GM19035 (cell line): ENCODE data around the gene RNFT1.
"Not testable (repeated sequence)": the region's sequence is repeated elsewhere in the genome, so short reads cannot be mapped to it uniquely, and the experiment has no call there.

Source experiments
- ATAC-seq: cut with Tn5 transposase; IDR thresholded peaks from one replicate; pipeline ENCODE4 v1.9.1; 2021; ENCODE audit not compliant: unreplicated experiment

RNFT1 gene, protein sequence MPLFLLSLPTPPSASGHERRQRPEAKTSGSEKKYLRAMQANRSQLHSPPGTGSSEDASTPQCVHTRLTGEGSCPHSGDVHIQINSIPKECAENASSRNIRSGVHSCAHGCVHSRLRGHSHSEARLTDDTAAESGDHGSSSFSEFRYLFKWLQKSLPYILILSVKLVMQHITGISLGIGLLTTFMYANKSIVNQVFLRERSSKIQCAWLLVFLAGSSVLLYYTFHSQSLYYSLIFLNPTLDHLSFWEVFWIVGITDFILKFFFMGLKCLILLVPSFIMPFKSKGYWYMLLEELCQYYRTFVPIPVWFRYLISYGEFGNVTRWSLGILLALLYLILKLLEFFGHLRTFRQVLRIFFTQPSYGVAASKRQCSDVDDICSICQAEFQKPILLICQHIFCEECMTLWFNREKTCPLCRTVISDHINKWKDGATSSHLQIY

DNA sequence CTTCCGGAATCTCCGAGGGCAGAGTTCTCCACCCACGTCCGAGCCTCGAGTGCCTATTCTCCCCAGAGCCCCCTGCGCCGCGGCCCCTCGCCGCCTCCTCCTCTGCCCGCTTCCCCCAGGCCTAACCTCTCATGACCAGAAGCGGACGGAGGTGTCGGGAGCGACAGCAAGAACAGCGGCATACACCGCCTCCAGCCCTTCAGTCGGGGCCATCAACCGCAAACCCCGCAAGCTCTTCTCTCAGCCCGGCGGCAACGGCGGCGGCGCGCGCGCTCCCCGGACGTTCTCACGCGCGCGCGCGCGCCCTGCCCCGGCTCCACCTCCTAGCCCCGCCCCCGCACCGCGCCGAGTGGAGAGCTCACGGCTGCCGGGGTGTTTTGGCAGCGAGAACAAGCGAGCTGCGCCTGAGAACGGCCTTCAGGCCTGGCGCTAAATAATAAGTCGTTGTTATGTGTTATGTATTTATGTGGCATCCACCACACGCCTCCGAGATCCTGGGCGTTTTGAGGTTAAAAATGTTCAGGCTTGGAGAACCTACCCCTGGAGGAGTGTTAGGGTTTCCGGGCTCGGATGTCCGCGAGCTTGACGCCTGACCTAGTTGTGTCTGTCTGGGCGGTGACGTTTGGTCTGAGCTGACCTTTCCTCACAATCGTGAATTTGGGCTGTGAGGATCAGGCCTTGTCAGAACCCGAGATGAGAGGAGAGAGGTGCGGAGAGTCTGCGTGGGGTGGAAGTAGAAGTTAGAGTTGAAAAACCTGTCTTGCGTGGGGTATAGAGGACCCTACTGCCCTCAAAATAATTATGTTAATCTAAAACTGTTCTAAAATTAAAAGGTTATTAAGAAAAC, at the start of gene RNFT1:
RNFT1 (minus strand) TSS at position 259 of the 847 bp plus-strand sequence; CDS start at position 182, 77 bp downstream.
- peak; percentile 88 for ATAC-seq

DNA sequence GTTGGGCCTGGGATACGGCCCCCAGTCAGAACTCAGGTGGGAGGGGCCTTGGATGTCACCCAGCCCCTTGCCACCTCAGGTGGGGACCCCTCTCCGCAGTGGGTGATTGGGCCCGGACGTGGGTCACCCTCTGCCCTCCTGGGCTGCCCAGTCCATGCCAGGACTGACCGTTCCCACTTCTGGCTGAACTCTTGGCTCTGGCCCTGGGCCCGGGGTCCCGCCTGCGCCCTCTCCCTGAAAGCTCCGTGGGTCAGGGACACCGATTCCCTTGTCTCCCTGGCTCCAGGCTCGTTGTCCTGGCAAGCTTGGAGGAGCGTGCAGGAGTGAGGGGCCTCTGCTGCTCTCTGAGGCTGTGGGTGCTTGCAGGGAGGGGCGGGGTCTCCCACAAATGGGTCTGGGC, 44.8 kb upstream of the RNFT1 start:
- not testable (repeated sequence) for ATAC-seq

DNA sequence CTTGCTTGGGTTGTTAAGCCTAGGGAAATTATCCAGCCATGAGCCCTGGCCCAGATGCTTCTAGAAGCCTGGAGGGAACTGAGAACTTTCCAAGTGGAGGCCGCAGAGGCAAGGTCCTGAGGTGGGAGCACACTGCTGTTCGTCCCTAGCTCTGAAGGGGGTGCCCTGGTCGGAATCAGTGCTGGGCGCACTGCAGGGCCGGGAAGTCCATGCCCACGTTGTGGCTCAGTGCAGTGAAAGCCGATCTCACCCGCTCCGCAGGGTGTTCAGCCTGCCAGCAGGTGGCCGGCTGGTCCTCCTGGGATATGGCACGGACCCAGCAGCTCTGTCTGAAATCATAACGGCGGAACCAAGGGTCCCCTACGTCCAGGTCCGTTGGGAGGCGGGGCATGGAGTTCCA, 43.8 kb upstream of the RNFT1 start:
- not testable (repeated sequence) for ATAC-seq

DNA sequence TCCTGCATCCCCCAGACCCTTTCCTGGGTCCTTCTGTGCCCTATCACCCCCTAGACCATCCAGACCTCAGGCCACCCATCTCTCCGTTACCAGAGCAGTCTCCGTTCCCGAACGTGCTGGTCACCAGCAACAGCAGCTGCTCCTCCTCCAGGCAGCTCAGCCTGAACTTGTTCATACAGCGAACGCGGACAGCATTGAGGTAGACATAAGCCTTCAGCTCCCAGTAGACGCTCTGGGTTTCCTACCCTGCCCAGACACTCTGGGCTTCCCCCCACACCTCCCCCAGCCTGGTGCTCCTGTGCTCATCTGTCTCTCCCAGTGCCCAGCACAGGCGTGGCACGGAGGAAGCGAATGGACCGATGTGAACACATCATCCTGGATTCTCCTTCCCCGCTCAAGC, 41.6 kb upstream of the RNFT1 start:
- ATAC-seq: no peak

DNA sequence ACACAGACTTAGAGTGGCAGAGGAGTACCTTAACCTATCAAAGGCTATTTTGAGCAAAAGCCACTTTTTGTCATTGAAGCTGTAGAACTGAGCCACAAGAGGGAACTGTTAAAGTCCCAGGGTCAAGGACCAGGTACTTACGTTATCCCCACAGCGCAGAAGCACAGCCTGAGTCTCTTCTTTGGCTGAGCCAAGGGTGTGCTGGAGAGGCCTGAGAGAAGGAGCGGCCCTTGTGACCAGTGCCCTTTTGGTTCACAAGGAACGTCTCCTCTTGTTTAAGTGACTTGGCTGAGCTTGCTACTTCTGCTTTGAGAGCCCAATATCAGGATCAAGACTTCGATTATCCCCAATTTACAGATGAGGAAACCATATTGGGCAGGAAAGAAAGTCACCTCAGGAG, 40.0 kb upstream of the RNFT1 start:
- not testable (repeated sequence) for ATAC-seq

DNA sequence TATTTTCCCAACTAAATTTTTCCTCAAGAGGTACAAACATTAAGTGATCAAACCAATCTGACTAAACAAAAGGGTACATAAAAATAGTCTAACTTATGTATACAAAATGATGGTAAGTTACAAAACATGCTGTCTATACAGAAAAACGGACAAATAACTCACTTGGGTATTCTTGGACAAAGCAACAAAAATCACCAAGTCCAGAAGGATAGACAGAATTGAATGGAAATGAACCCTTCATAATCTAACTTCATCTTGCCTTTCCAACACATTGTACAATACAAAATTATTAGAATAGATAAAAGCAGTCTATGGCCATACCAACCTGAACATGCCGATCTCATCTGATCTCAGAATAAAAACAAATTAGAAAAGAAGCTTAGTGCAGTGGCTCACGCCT, 37.9 kb upstream of the RNFT1 start:
- ATAC-seq: not testable (repeated sequence)

DNA sequence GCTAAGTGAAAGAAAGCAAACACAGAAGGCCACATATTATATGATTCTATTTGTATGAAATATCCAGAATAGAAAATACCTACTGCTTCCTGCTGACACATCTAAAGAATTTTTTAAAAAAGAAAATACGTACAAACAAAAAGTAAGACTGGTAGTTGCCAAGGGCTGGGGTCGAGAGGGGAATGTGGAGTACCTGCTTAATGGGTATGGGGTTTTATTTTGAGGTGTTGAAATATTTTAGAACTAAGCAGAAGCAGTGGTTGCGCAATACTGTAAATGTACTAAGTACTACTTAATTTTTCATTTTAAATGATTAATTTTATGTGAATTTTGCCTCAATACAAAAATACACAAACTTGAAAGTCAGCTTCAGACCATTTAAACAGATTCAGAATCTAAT, 32.1 kb upstream of the RNFT1 start:
- ATAC-seq: not testable (repeated sequence)

DNA sequence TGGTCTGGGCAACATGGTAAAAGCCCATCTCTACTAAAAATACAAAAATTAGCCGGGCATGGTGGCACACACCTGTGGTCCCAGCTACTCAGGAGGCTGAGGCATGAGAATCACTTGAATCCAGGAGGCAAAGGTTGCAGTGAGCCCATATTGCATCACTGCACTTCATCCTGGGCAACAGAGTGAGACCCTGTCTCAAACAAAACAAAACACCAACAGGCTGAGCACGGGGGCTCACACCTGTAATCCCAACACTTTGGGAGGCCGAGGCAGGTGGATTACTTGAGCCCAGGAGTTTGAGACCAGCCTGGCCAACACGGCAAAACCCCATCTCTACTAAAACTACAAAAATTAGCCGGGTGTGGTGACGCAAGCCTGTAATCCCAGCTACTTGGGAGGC, 10.6 kb upstream of the RNFT1 start:
- ATAC-seq: not testable (repeated sequence)

DNA sequence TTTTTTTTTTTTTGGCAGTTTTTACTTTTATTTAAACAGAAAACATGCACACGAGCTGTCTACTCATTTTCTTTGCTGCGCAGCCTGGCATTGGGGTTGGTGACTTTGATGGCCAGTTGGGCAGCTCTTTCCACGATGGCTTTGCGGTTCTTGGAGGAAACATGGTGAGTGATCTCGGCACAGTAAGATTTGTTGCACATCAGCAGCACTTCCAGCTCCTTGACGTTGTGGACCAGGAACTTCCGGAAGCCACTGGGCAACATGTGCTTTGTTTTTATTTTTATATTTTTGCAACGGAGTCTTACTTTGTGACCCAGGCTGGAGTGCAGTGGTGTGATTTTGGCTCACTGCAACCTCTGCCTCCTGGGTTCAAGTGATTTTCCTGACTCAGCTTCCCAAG, 8.9 kb upstream of the RNFT1 start:
- not testable (repeated sequence) for ATAC-seq

DNA sequence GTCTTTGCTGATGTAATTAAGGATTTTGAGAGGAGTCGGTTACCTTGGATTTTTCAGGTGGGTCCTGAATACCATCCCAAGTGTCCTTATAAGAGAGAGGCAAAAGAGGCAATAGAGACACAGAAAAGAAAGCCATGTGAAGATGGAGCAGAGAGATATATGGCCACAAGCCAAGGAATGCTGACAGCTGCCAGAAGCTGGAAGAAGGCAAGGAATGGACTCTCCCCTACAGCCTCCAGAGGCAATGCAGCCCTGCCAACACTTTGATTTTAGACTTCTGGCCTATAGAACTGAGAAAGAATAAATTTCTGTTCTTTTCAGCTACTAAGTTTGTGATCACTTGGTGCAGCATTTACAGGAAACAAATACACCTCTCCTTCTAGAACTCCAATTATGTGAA, 8.2 kb upstream of the RNFT1 start:
- ATAC-seq: no peak

DNA sequence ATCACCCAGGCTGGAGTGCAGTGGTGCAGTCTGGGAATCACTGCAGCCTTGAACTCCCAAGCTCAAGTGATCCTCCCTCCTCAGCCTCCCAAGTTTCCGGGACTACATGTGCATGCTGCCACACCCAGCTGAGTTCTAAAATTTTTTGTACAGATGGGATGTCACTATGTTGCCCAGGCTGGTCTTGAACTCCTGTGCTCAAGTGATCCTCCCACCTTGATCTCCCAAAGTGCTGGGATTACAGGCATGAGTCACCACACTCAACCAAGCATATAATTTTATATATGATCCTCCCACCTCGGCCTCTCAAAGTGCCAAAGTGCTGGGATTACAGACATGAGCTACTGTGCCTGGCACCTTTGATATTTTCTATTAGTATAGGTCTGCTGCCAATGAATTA, 7.2 kb upstream of the RNFT1 start:
- not testable (repeated sequence) for ATAC-seq

DNA sequence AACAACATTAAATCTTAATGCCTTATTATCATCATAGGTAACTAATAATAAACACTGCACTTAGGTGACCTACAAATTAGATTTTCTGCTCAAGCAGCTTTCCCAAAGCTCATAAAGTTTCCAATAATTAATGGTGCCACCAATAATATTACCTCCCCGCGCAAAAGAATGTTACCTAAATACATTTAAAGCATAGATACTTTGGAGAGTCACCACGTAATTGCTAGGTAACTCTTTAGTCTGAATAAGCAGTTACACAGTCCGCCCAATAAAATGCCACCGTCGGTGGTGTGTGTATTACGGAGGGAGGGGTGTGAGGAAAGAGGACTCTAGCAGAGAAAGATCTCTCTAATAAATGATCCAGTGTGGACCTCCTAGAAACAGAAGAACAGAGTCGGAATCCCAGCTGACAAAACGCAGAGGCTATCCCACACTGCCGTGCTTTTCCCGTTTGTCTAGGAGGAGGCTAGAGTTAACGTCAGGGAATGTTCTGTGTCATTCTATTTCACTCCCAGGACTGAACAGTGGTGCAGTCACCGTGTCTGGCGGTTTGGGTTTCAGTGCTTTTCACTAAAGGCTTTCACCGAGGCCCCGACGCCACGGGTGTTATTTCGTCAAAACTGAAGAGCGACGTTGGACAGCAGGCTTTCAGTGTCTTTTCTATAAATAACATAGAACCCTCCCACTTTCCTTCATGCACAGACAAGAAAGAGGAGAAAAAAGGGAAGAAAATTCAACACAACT, 630 bp downstream of the RNFT1 start:
- peak; percentile 50 for ATAC-seq

DNA sequence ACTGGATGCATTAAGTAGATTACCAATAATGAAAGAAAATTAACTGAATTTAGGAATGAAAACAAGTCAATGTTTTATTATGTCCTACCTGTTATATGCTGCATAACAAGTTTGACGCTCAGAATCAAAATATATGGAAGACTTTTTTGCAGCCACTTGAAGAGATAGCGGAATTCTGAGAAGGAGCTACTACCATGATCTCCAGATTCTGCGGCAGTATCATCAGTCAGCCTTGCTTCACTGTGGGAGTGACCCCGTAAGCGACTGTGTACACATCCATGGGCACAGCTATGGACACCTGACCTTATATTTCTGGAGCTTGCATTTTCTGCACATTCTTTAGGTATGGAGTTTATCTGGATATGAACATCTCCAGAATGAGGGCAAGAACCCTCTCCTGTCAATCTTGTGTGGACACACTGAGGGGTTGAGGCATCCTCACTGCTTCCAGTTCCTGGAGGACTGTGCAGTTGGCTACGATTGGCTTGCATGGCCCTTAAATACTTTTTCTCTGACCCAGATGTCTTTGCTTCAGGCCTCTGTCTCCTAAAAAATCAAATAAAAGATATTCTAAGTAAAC, 1.7 kb downstream of the RNFT1 start:
- no peak for ATAC-seq

DNA sequence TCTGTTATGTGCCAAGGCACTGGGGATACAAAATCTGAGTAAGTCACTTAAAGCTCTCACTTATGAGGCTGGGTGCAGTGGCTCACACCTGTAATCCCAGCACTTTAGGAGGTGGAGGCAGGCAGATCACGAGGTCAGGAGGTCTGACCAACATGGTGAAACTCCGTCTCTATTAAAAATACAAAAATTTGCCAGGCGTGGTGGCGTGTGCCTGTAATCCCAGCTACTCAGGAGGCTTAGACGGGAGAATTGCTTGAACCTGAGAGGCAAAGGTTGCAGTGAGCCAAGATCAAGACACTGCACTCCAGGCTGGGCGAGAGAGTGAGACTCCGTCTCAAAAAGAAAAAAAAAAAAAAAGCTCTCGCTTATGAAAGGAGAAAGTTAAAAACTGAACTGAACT, 5.0 kb downstream of the RNFT1 start:
- not testable (repeated sequence) for ATAC-seq

DNA sequence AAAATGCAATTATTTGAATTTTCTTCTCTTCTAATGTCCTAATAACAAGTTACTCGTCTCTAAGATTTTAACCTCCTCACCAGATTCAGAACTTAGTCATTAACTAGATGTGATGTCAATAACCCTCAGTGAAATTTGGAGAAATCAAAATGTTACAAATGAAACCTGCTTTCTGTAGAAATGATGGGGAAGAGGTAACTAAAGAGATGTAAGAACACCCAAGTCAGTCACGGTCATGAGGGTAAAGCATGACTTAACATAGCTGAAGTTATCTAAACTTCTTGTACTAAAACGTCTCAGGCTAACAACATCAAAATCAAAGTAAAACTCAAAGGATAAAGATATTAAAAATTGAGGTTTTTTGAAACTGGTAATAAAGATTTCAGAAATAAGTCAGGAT, 9.7 kb downstream of the RNFT1 start:
- ATAC-seq: no peak

DNA sequence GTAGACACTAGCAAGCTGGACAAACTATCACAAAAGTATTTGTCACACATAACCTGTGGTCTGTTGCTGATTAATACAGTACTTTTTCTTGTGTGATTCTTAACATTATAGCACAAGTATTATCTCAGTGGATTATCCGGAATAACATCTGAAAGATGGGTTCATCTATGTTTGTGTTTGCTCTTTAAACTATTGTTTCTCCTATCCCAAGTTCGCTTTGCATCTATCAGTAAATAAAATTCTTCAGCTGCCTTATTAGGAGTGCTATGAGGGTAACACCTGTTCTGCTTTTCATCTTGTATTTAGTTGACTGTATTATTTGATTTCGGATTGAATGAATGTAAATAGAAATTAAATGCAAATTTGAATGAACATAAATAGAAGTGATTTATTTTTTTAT, 14.5 kb downstream of the RNFT1 start:
- no peak for ATAC-seq

DNA sequence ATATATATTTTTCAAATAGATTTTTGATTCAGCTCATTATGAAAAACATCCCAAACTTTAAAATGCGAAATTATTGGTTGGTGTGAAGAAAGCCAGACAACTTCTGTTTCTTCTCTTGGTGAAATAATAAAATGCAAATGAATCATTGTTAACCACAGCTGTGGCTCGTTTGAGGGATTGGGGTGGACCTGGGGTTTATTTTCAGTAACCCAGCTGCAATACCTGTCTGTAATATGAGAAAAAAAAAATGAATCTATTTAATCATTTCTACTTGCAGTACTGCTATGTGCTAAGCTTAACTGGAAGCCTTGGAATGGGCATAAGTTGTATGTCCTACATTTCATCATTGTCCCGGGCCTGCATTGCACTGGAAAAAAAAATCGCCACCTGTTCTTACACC, 17.2 kb downstream of the RNFT1 start:
- not testable (repeated sequence) for ATAC-seq

DNA sequence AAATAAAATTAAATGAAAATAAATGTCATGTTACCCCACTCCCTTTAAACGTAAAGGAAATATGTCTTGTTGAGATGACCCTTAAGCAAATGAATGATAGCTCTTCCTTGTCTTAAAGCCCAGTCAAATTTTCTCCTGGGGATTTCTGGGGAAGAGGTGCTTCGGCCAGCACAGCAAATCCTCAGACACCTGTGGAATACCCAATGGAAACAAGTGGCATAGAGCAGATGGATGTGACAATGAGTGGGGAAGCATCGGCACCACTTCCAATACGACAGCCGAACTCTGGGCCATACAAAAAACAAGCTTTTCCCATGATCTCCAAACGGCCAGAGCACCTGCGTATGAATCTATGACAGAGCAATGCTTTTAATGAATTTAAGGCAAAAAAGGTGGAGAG, 18.1 kb downstream of the RNFT1 start:
- not testable (repeated sequence) for ATAC-seq

DNA sequence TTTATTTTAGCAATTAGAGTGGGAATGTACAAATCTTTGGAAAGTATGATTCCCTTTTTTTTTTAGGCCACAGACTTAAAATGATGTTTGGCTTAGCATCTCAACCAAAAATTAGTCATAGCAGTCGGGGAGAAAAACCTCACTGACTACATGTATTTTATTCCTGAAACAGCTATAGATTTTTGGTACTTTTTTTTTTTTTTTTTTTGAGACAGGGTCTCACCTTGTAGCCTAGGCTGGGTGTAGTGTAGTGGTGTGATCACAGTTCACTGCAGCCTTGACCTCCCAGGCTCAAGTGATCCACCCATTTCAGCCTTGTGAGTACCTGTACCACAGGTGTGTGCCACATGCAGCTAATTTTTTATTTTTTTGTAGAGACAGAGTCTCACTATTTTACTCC, 23.4 kb downstream of the RNFT1 start:
- ATAC-seq: no peak

DNA sequence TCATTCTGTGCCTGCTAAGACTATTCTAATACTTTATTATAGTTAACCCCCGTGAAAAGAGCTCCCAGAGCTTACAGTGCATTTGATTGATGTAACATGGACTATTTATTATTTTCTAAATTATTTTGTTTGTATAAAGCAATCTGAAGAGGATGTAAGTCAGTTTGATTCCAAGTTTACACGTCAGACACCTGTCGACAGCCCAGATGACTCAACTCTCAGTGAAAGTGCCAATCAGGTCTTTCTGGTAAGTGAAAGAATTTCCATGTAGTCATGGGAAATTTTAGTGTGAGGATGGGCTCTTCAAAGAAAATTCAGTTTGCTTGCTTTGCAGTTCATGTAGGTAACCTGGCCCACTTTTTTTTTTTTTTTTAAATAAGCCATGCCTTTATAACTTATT, 23.8 kb downstream of the RNFT1 start:
- not testable (repeated sequence) for ATAC-seq

DNA sequence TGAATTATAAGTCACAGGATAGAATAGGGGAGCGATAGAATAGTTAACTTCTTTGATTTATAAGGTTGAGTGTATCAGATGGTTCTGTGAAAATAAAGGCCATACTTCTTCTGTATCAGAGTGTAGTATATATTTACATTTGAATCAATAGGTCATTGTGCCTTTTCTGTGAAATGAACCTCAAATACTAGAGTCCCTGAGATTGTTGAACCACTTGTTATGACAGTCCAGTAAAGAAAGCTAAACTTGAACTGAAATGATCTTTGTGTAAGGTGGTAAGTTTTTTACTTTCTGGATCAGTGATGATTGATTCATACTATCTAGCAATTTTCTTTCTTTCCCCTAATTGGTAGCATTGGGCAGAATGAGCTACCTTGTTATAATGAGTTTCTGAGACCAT, 31.2 kb downstream of the RNFT1 start:
- not testable (repeated sequence) for ATAC-seq
